ENCODE measurements around the gene KATNB1. TPM values are rescaled to one million over a fixed set of nuclear protein-coding genes. Genes with fewer than 3 reads are reported as not detected.

Gene KATNB1
- total RNA-seq, 2 experiments from 2014 or later, result 37.4 to 43.5 TPM

GRCh38 chr16:57804111-57804837, 68.7 kb downstream of the KATNB1 start:
- Histone ChIP-seq H3K79me2 (ENCODE audit: insufficient read depth, low read depth, low read length) (no peaks in the 10 kb centered on the region), H3K4me1 (ENCODE audit: insufficient read depth, low read length, poor library complexity, severe bottlenecking) (no peaks in the 10 kb centered on the region), H4K20me1 (ENCODE audit: insufficient read depth, low read length) (no peaks in the 10 kb centered on the region), H3K9me2 (ENCODE audit: insufficient read depth, low read length) (no peaks in the 10 kb centered on the region), H2AFZ (ENCODE audit: low read length) (no peak overlapping the region), H3K4me3 (ENCODE audit: low read depth, low read length, poor library complexity, severe bottlenecking) (no peak overlapping the region), H3K36me3 (ENCODE audit: insufficient read depth, low read length) (no peaks in the 10 kb centered on the region), H3K9me3 (ENCODE audit: low read length) (no peaks in the 10 kb centered on the region), H3K4me2 (ENCODE audit: low read length) (no peak overlapping the region), H3K27ac (ENCODE audit: low read depth, low read length, poor library complexity, severe bottlenecking) (no peak overlapping the region)
- ChIA-PET CTCF (ENCODE audit: unreplicated experiment) (no interaction called here), POLR2A (no interaction called here)
- intact Hi-C loops (cut with micrococcal nuclease; ENCODE audit: unreplicated experiment), result no loop called here
- no TSS peak for BruUV-seq (replicated peaks)
- DNase-seq (ENCODE audit: low spot score), result no peak
- TF ChIP-seq CTCF (conservative IDR thresholded peaks at IDR 0.05; ENCODE audit: low read length), result no peak
- no peak for TF ChIP-seq EZH2phosphoT487 (IDR thresholded peaks at IDR 0.05; ENCODE audit: borderline replicate concordance, low read depth, low read length)

- no peak overlapping the region for H3K4me2 ChIP-seq (ENCODE audit: low read length)
- no peak overlapping the region for H3K27ac ChIP-seq (ENCODE audit: low read depth, low read length, poor library complexity, severe bottlenecking)
- no peak for DNase-seq (ENCODE audit: low spot score)
- no peaks in the 10 kb centered on the region for H3K79me2 ChIP-seq (ENCODE audit: insufficient read depth, low read depth, low read length)
- no peaks in the 10 kb centered on the region for H3K36me3 ChIP-seq (ENCODE audit: insufficient read depth, low read length)
- POLR2A ChIA-PET, result interaction anchor here (0.7 kb wide), 1 partner anchor 411 kb away, joined by 4 read pairs; no protein-coding TSS in a partner anchor
- BruUV-seq (replicated peaks), result no TSS peak
- no peaks in the 10 kb centered on the region for H3K9me3 ChIP-seq (ENCODE audit: low read length)
- H4K20me1 ChIP-seq (ENCODE audit: insufficient read depth, low read length), result no peaks in the 10 kb centered on the region
- TF ChIP-seq CTCF (conservative IDR thresholded peaks at IDR 0.05; ENCODE audit: low read length) (no peak), EZH2phosphoT487 (IDR thresholded peaks at IDR 0.05; ENCODE audit: borderline replicate concordance, low read depth, low read length) (no peak)
- H3K4me1 ChIP-seq (ENCODE audit: insufficient read depth, low read length, poor library complexity, severe bottlenecking), result no peaks in the 10 kb centered on the region
- no peak overlapping the region for H3K4me3 ChIP-seq (ENCODE audit: low read depth, low read length, poor library complexity, severe bottlenecking)
- no peak overlapping the region for H2AFZ ChIP-seq (ENCODE audit: low read length)
- H3K9me2 ChIP-seq (ENCODE audit: insufficient read depth, low read length), result no peaks in the 10 kb centered on the region
- CTCF ChIA-PET (ENCODE audit: unreplicated experiment), result no interaction called here
- intact Hi-C loops (cut with micrococcal nuclease; ENCODE audit: unreplicated experiment), result no loop called here
These were observed 69.6 kb downstream of the KATNB1 start for GRCh38 chr16:57805176-57805575.

Small RNAs within 50 kb of the gene (microRNA-seq; reads per million reads assigned to microRNA genes)
- gene MIR6772 (ENCODE audit: borderline replicate concordance), result not detected

Small RNAs within 50 kb of the gene (small RNA-seq; reads per million reads assigned to genes)
- gene MIR6772, result not detected

Other genes starting within 250 kb of the KATNB1 start
- gene DOK4, start 249.3 kb upstream of the KATNB1 start, total RNA-seq (2014; rRNA removed; shearing (Covaris generic)), result 0.09 and 0.13 TPM in 2 replicates
- 1.0 and 1.1 TPM in 2 replicates for gene DOK4, start 249.3 kb upstream of the KATNB1 start, total RNA-seq (2022)
- gene CCDC102A, start 199.2 kb upstream of the KATNB1 start, total RNA-seq (2014; rRNA removed; shearing (Covaris generic)), result 4.2 and 4.8 TPM in 2 replicates
- gene CCDC102A, start 199.2 kb upstream of the KATNB1 start, total RNA-seq (2022), result 6.7 and 7.1 TPM in 2 replicates
- 0.39 TPM in 1 of 2 replicates, not detected in the other for gene ADGRG5, start 193.1 kb upstream of the KATNB1 start, total RNA-seq (2014; rRNA removed; shearing (Covaris generic))
- 0.37 and 1.3 TPM in 2 replicates for gene ADGRG5, start 193.1 kb upstream of the KATNB1 start, total RNA-seq (2022)
- gene ADGRG1, start 107.1 kb upstream of the KATNB1 start, total RNA-seq (2014; rRNA removed; shearing (Covaris generic)), result not detected in 2 replicates
- gene ADGRG1, start 107.1 kb upstream of the KATNB1 start, total RNA-seq (2022), result not detected in 2 replicates
- not detected in 2 replicates for gene ADGRG3, start 67.5 kb upstream of the KATNB1 start, total RNA-seq (2014; rRNA removed; shearing (Covaris generic))
- not detected in 2 replicates for gene ADGRG3, start 67.5 kb upstream of the KATNB1 start, total RNA-seq (2022)
- gene DRC7, start 41.0 kb upstream of the KATNB1 start, total RNA-seq (2014; rRNA removed; shearing (Covaris generic)), result 0.05 and 0.44 TPM in 2 replicates
- gene DRC7, start 41.0 kb upstream of the KATNB1 start, total RNA-seq (2022), result 0.46 and 0.55 TPM in 2 replicates
- gene KIFC3, start 66.7 kb downstream of the KATNB1 start, total RNA-seq (2014; rRNA removed; shearing (Covaris generic)), result not detected in 2 replicates
- 0.61 TPM in 1 of 2 replicates, not detected in the other for gene KIFC3, start 66.7 kb downstream of the KATNB1 start, total RNA-seq (2022)
- gene CNGB1, start 235.4 kb downstream of the KATNB1 start, total RNA-seq (2014; rRNA removed; shearing (Covaris generic)), result not detected in 2 replicates
- not detected in 2 replicates for gene CNGB1, start 235.4 kb downstream of the KATNB1 start, total RNA-seq (2022)

Measured in OCI-LY7 (cell line).